ENCODE data around the gene SPEM2.

The SPEM2 gene

GRCh38 chr17:7425316-7425715 lies at the start of gene SPEM2:
TSS of gene SPEM2 (plus strand) at chr17:7425616. CDS start at chr17:7425689, 73 bp downstream.
- Histone ChIP-seq H3K9me3 (ENCODE audit: control insufficient read depth in 2 of 2, low read length in 2 of 2) (no peaks in the 10 kb centered on the region), H3K27ac (ENCODE audit: low read depth in 2 of 2, low read length in 2 of 2) (no peak within 1 kb of the TSS), H3K9ac (ENCODE audit: low read depth in 1 of 2, low read length in 2 of 2) (no peak within 1 kb of the TSS), H3K36me3 (ENCODE audit: control insufficient read depth in 2 of 2, insufficient read depth in 2 of 2, low read length in 2 of 2) (no peaks in the 10 kb centered on the region), H3K4me3 (ENCODE audit: low read length in 2 of 2) (no peak within 1 kb of the TSS), H3K27me3 (ENCODE audit: control insufficient read depth in 2 of 2, insufficient read depth in 2 of 2, low read length in 2 of 2) (no peaks in the 10 kb centered on the region), H3K4me1 (ENCODE audit: control insufficient read depth in 2 of 2, insufficient read depth in 2 of 2, low read length in 2 of 2) (no peaks in the 10 kb centered on the region)

GRCh38 chr17:7379134-7379533 lies 46.3 kb upstream of the SPEM2 start:
- Histone ChIP-seq H3K9me3 (ENCODE audit: control insufficient read depth in 2 of 2, low read length in 2 of 2) (no peaks in the 10 kb centered on the region), H3K27ac (ENCODE audit: low read depth in 2 of 2, low read length in 2 of 2) (no peak overlapping the region), H3K4me3 (ENCODE audit: low read length in 2 of 2) (no peak overlapping the region), H3K4me1 (ENCODE audit: control insufficient read depth in 2 of 2, insufficient read depth in 2 of 2, low read length in 2 of 2) (peaks cover 13 to 16% of the 10 kb centered on the region in 2 donors), H3K27me3 (ENCODE audit: control insufficient read depth in 2 of 2, insufficient read depth in 2 of 2, low read length in 2 of 2) (no peaks in the 10 kb centered on the region), H3K36me3 (ENCODE audit: control insufficient read depth in 2 of 2, insufficient read depth in 2 of 2, low read length in 2 of 2) (no peaks in the 10 kb centered on the region), H3K9ac (ENCODE audit: low read depth in 1 of 2, low read length in 2 of 2) (no peak overlapping the region)

GRCh38 chr17:7380321-7380720 lies 45.1 kb upstream of the SPEM2 start:
- Histone ChIP-seq H3K36me3 (ENCODE audit: control insufficient read depth in 2 of 2, insufficient read depth in 2 of 2, low read length in 2 of 2) (peaks cover 4 to 5% of the 10 kb centered on the region in 2 donors), H3K4me3 (ENCODE audit: low read length in 2 of 2) (peak overlapping the region; percentile 69 to 77), H3K27me3 (ENCODE audit: control insufficient read depth in 2 of 2, insufficient read depth in 2 of 2, low read length in 2 of 2) (no peaks in the 10 kb centered on the region), H3K4me1 (ENCODE audit: control insufficient read depth in 2 of 2, insufficient read depth in 2 of 2, low read length in 2 of 2) (peaks cover 13 to 16% of the 10 kb centered on the region in 2 donors), H3K27ac (ENCODE audit: low read depth in 2 of 2, low read length in 2 of 2) (peak overlapping the region; percentile 57 to 67), H3K9me3 (ENCODE audit: control insufficient read depth in 2 of 2, low read length in 2 of 2) (no peaks in the 10 kb centered on the region), H3K9ac (ENCODE audit: low read depth in 1 of 2, low read length in 2 of 2) (peak overlapping the region; percentile 75 to 86)

- peak within 1 kb of the TSS; percentile 75 to 86 for H3K9ac ChIP-seq (ENCODE audit: low read depth in 1 of 2, low read length in 2 of 2)
- peaks cover 7 to 8% of the 10 kb centered on the region in 2 donors for H3K36me3 ChIP-seq (ENCODE audit: control insufficient read depth in 2 of 2, insufficient read depth in 2 of 2, low read length in 2 of 2)
- peak within 1 kb of the TSS; percentile 57 to 67 for H3K27ac ChIP-seq (ENCODE audit: low read depth in 2 of 2, low read length in 2 of 2)
- H3K9me3 ChIP-seq (ENCODE audit: control insufficient read depth in 2 of 2, low read length in 2 of 2): no peaks in the 10 kb centered on the region
- no peaks in the 10 kb centered on the region for H3K27me3 ChIP-seq (ENCODE audit: control insufficient read depth in 2 of 2, insufficient read depth in 2 of 2, low read length in 2 of 2)
- H3K4me3 ChIP-seq (ENCODE audit: low read length in 2 of 2): peak within 1 kb of the TSS; percentile 69 to 77
- peaks cover 13 to 16% of the 10 kb centered on the region in 2 donors for H3K4me1 ChIP-seq (ENCODE audit: control insufficient read depth in 2 of 2, insufficient read depth in 2 of 2, low read length in 2 of 2)
Observed at GRCh38 chr17:7380855-7381683, 44.3 kb upstream of the SPEM2 start, which contains the start of gene TNK1. TSS of gene TNK1 (plus strand) at chr17:7381089. CDS start at chr17:7382927, 1,838 bp downstream.

- Histone ChIP-seq H3K9me3 (ENCODE audit: control insufficient read depth in 2 of 2, low read length in 2 of 2) (no peaks in the 10 kb centered on the region), H3K4me3 (ENCODE audit: low read length in 2 of 2) (no peak overlapping the region), H3K36me3 (ENCODE audit: control insufficient read depth in 2 of 2, insufficient read depth in 2 of 2, low read length in 2 of 2) (peaks cover 10 to 19% of the 10 kb centered on the region in 2 donors), H3K27ac (ENCODE audit: low read depth in 2 of 2, low read length in 2 of 2) (no peak overlapping the region), H3K27me3 (ENCODE audit: control insufficient read depth in 2 of 2, insufficient read depth in 2 of 2, low read length in 2 of 2) (no peaks in the 10 kb centered on the region), H3K9ac (ENCODE audit: low read depth in 1 of 2, low read length in 2 of 2) (no peak overlapping the region), H3K4me1 (ENCODE audit: control insufficient read depth in 2 of 2, insufficient read depth in 2 of 2, low read length in 2 of 2) (peaks cover 13 to 16% of the 10 kb centered on the region in 2 donors)
Observed at GRCh38 chr17:7382901-7383300, 42.5 kb upstream of the SPEM2 start.

GRCh38 chr17:7383371-7383741 lies 42.1 kb upstream of the SPEM2 start:
- peak overlapping the region; percentile 41 to 59 for H3K4me3 ChIP-seq (ENCODE audit: low read length in 2 of 2)

GRCh38 chr17:7383742-7384488 lies 41.5 kb upstream of the SPEM2 start:
- Histone ChIP-seq H3K4me3 (ENCODE audit: low read length in 2 of 2) (peak overlapping the region; percentile 41 to 59), H3K27ac (ENCODE audit: low read depth in 2 of 2, low read length in 2 of 2) (no peak overlapping the region), H3K4me1 (ENCODE audit: control insufficient read depth in 2 of 2, insufficient read depth in 2 of 2, low read length in 2 of 2) (peaks cover 13 to 16% of the 10 kb centered on the region in 2 donors), H3K9ac (ENCODE audit: low read depth in 1 of 2, low read length in 2 of 2) (peak overlapping the region in 1 of 2 donors; percentile 42), H3K36me3 (ENCODE audit: control insufficient read depth in 2 of 2, insufficient read depth in 2 of 2, low read length in 2 of 2) (peaks cover 16 to 27% of the 10 kb centered on the region in 2 donors), H3K9me3 (ENCODE audit: control insufficient read depth in 2 of 2, low read length in 2 of 2) (no peaks in the 10 kb centered on the region), H3K27me3 (ENCODE audit: control insufficient read depth in 2 of 2, insufficient read depth in 2 of 2, low read length in 2 of 2) (no peaks in the 10 kb centered on the region)

More at GRCh38 chr17:7383371-7383741, 42.1 kb upstream of the SPEM2 start:
- Histone ChIP-seq H3K4me1 (ENCODE audit: control insufficient read depth in 2 of 2, insufficient read depth in 2 of 2, low read length in 2 of 2) (peaks cover 13 to 16% of the 10 kb centered on the region in 2 donors), H3K9ac (ENCODE audit: low read depth in 1 of 2, low read length in 2 of 2) (peak overlapping the region in 1 of 2 donors; percentile 42), H3K9me3 (ENCODE audit: control insufficient read depth in 2 of 2, low read length in 2 of 2) (no peaks in the 10 kb centered on the region), H3K27me3 (ENCODE audit: control insufficient read depth in 2 of 2, insufficient read depth in 2 of 2, low read length in 2 of 2) (no peaks in the 10 kb centered on the region), H3K36me3 (ENCODE audit: control insufficient read depth in 2 of 2, insufficient read depth in 2 of 2, low read length in 2 of 2) (peaks cover 11 to 22% of the 10 kb centered on the region in 2 donors), H3K27ac (ENCODE audit: low read depth in 2 of 2, low read length in 2 of 2) (no peak overlapping the region)

- Histone ChIP-seq H3K4me3 (ENCODE audit: low read length in 2 of 2) (peak overlapping the region; percentile 41 to 59), H3K9me3 (ENCODE audit: control insufficient read depth in 2 of 2, low read length in 2 of 2) (no peaks in the 10 kb centered on the region), H3K36me3 (ENCODE audit: control insufficient read depth in 2 of 2, insufficient read depth in 2 of 2, low read length in 2 of 2) (peaks cover 22 to 33% of the 10 kb centered on the region in 2 donors), H3K27ac (ENCODE audit: low read depth in 2 of 2, low read length in 2 of 2) (no peak overlapping the region), H3K9ac (ENCODE audit: low read depth in 1 of 2, low read length in 2 of 2) (peak overlapping the region in 1 of 2 donors; percentile 42), H3K27me3 (ENCODE audit: control insufficient read depth in 2 of 2, insufficient read depth in 2 of 2, low read length in 2 of 2) (no peaks in the 10 kb centered on the region), H3K4me1 (ENCODE audit: control insufficient read depth in 2 of 2, insufficient read depth in 2 of 2, low read length in 2 of 2) (peaks cover 13 to 16% of the 10 kb centered on the region in 2 donors)
Observed at GRCh38 chr17:7384489-7385081, 40.8 kb upstream of the SPEM2 start.

GRCh38 chr17:7388856-7389255 lies 36.6 kb upstream of the SPEM2 start:
- Histone ChIP-seq H3K36me3 (ENCODE audit: control insufficient read depth in 2 of 2, insufficient read depth in 2 of 2, low read length in 2 of 2) (peaks cover 25 to 36% of the 10 kb centered on the region in 2 donors), H3K9me3 (ENCODE audit: control insufficient read depth in 2 of 2, low read length in 2 of 2) (no peaks in the 10 kb centered on the region), H3K9ac (ENCODE audit: low read depth in 1 of 2, low read length in 2 of 2) (no peak overlapping the region), H3K27me3 (ENCODE audit: control insufficient read depth in 2 of 2, insufficient read depth in 2 of 2, low read length in 2 of 2) (no peaks in the 10 kb centered on the region), H3K4me3 (ENCODE audit: low read length in 2 of 2) (no peak overlapping the region), H3K27ac (ENCODE audit: low read depth in 2 of 2, low read length in 2 of 2) (no peak overlapping the region), H3K4me1 (ENCODE audit: control insufficient read depth in 2 of 2, insufficient read depth in 2 of 2, low read length in 2 of 2) (peaks cover 5 to 7% of the 10 kb centered on the region in 2 donors)

Measured in mucosa of rectum (tissue), 2 donors.